GM19099 (cell line): ENCODE results near the gene DPP10.

ENCODE experiments used
- POLR2A ChIP-seq: IDR thresholded peaks from 3 replicates; pipeline ENCODE4 v1.6.1; 2011; ENCODE audit warnings: low read depth; ENCODE audit not compliant: insufficient read length; ENCODE audit errors: extremely low read depth

Gene DPP10

DNA sequence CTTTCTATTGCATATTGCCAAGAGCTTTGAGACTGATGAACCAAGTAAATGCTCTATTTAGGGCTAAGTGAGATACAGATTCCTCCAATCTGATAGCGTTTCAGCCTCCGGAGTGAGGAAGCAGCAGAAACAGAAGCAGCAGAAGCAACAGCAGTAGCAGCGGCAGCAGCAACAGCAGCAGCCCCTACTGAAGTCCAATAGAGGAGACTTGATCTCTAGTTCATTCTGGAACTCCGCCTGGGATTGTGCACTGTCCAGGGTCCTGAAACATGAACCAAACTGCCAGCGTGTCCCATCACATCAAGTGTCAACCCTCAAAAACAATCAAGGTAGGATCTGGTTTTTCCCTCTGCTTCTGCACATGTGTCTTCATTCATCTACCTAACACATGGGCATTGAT is at the start of gene DPP10:
TSS of gene DPP10 (plus strand) at position 132 of the 400 bp plus-strand sequence.
- TF ChIP-seq POLR2A: no peak

DNA sequence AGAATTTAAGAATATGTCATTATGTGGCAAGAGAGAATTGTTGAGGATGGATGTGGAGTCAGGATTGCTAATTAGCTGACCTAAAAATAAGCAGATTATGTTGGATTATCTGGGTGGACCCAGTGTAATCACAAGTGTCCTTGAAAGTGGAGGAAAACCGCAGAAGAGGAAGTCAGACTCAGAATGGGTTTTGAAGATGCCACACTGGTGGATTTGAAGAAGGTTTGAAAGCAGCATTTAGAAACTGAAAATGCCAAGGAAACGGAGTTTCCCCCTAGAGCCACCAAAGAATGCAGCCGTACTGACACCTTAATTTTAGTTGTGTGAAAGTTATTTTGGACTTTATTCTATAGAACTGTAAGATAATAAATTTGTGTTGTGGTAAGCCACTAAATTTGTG is 41.6 kb upstream of the DPP10 start:
- no peak for TF ChIP-seq POLR2A

DNA sequence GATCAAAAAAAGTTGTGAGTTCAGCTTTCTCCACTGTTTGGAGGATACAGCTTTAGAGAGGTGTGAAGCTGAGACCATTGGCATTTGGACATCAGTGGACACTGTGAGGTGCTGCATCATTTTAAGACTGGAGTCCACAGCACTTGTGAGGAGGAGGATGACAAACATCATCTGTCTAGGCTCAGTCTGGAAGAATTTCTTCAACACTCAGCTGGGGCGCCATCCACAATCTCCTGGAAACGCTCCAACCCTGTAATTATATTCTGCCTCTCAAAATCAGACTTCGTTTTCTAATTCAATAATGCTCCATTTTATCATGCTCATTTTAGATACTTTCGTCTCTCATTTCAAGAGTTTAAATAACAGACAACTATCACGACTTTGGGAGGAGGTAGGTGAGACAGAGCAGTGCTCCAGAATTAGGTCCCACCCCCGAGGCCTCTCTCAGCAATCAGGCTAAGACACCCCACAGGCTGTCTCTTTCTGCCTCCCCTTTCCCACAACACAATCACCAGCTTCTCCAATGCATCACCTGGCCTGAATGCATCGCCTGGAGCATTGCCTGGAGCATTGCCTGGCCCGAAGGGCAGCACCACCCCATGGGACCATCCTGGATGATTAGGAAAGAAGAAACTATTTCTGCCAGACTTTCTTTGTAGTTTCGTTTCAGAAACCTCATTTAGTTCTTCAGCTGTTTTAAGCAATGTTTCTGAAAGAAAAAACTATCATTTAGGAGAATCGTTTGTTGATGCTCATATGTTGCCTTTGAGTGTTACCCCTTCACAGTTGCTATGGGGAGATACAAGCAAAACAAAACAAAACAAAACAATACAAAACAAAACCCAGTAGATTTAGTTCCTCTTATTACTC is 37.0 kb upstream of the DPP10 start:
- TF ChIP-seq POLR2A: no peak

DNA sequence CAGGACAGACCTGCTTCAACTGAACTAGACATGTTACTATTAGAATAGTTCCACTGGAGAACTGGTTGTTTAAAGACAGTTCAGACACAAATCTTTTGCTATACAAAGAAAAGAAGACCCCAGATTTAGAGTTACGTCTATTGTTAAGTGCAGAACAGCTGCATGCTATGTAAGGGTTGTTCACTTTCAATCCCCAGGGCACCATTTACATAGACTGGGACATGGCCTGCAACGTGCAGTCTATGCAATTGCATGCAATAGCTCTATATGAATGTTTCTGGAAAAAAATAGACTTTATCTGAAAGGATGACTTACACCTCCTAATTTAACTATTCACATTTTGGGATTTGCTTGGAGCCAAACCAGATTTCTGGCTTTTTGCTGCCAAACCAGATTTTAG is 36.1 kb upstream of the DPP10 start:
- TF ChIP-seq POLR2A: no peak

DNA sequence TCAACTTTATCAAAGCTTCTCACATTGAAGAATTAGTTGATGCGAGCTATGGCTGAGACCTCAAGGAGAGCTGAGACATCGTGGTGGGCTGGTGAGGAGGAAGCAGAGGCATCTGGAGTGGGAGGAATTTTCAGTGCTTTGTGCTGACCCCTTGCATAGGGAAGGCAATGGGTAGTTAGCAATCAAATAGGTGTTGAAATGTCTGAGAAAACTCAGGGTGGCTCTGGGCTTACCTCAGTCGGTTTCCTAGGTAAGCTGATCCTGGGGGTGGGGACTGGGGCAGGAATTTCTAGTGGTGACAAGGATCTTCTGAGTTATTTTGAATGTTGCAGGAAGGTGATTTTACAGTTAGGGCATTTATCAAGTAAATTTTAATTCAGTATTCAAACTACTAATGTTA is 20.7 kb upstream of the DPP10 start:
- no peak for TF ChIP-seq POLR2A

DNA sequence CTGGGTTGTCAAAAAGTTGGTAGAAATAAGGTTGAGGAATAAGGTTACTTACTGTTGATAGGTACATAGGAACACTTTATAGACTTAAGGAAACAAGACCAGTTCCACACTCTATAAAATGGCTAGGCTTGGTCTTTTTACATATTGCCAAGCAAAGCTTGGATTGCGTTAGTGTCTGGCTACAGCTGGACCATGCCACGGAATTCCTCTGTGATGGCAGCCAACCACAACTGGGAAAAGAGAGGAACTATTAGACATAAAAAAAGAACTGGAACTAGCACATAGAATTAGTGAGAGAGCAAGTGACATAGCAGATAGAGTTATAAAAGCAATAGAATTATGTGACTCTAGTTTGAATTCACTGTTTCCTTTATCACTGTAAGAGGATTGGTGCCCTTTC is 17.7 kb upstream of the DPP10 start:
- TF ChIP-seq POLR2A: no peak

DNA sequence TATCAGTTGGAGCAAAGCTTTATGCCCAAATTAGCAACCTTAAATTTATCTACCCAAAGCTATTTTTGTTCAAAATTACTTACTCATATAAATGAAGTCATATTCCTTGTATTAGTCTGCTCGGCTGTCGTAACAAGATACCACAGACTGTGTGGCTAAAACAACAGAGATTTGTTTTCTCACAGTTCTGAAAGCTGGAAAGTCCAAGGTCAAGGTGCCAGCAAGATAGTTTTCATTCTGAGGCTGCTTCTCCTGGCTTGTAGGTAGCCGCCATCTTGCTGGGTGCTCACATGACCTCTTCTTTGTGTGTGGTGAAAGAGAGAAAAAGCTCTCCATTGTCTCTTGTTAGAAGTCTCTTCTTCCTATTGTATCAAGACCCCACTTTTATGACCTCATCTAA is 15.7 kb upstream of the DPP10 start:
- no peak for TF ChIP-seq POLR2A

DNA sequence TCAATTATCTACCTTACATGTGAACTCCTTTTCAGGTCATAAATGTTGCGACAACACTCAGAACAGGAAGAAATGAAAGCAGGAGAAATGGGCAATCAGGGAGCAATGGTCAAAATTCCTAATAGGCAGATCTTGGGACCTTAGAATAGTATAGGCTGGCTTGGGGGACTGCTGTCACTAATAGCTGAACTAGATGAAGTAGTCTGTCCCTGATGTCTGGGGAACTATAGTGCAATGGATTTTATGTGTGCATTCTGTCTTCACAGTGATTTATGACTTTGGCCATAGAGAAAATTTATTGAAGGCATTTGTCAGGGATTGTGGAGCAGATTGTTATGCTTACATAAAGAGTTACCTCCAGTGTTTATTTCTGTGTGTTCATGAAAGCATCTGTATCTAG is 6.1 kb upstream of the DPP10 start:
- no peak for TF ChIP-seq POLR2A

DNA sequence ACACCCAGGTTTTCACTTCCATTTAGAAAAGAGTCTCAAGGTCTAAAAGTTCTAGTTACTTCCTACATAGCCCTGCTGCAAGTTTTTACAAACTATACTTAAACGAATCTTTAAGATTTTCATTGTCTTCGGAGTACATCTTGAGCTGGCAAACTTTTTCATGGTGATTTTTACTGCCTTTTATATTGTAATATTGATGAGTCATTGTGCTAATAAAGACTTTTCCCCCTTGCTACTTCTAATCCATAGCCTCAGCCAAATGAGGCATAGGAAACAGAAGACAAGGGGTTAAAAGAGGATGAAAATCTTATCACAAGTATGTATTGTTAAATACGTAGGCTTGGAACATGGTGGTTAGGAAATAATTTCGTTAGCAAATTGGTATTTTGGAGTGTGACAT is 4.1 kb downstream of the DPP10 start:
- no peak for TF ChIP-seq POLR2A

DNA sequence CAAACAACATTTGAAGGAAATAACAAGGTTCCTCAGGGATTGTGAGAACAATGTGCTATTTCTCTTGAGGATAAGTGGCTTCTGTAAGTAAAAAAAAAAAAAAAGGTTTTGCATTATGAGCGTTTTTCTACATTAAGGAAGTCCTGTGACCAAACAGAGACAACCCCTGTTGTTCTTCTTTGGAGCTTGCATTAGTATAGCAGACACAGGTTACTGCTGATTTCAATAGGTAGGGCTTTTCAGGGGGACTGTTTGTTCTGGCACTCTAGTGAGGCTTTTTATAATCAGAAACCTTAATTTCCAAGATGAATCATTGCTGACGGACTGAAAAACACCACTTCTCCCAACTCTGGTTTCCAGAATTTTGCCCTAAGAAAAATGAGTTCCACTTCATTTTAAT is 8.2 kb downstream of the DPP10 start:
- no peak for TF ChIP-seq POLR2A

DNA sequence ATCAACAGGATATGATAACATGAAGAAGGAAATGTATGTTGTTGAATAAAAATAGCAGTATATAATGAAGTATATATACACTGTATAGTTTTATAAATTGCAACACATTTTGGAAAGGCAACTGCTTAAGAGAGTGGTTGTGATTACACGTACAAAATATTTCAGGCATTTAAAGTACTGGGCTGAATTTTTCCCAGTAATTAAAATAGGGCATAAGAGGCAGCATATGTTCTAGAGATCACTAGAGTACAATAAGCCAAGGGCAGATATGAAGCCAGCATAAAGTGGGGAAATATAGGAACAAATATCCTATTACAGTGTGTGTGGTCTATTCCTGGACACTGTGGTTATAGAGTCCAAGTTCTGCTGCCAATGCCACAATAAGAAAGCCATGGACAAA is 14.1 kb downstream of the DPP10 start:
- TF ChIP-seq POLR2A: no peak

DNA sequence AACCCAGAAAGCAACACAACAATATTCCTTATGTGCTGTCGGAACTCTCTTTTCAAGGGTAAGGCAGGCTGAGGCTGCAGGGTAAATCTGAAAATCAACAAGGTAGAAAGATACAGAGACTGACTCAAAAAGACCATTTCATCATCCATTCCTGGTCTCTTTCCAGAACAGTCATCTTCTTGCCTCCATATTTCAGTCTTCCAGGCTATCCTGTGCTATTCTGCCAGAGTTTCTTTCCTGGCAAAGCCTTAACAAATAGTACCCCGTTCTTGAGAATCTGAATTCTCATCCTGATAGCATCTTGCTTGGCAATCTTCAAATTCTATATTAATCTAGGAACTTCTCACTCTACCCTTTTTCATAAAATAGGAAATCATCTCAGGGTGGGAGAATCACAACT is 15.5 kb downstream of the DPP10 start:
- no peak for TF ChIP-seq POLR2A

DNA sequence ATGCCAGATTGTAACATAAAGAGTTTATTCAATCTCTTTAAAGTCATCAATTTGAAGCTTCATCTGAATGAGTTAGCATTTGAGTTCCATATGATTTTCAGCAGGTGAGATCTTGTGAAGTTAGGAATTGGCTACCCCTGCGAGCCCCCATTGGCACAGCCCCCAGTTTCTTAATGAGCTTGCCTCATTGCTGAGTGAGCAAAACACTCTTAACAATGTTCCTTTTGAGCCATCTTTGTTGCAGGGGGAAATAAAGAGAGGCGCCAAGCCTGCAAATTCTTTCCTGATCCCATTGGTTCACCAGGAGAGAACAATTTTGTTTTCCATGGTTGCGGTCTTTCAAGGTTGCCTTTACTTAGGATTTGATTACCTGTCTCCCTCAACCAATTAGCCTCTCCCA is 18.7 kb downstream of the DPP10 start:
- TF ChIP-seq POLR2A: no peak

DNA sequence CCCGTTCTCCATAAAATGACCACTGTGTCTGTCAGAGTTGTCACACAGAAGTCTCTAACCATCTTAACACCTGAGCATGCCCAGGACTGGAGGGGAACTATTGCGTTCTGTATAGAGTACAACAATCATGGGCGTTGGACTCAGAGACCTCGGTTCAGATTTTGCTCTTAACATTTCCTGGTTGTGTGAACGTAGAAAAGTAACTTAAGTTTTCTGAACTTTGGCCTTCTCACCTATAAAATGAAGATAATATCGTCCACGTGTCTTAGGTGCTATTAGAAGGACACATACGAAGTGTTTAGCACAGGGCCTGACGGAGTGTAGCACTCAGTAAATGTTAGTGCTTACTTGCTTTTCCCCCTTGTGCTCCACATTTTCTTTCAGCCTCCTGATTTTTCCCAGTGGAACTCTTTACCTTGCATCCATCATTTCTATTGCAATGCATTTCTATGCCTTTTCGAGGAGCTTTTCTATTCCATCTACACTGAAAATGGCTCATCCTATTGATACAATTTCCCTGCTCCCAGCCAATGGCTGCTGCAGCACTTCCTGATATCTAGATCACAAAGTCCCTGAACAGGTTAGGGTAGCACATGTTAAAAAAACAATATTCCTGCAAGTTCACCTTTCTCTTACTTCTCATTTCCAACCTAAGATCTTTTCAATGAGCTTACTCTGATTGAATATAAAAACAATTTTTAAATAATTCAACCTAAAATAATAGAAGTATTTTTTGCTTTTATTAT is 22.7 kb downstream of the DPP10 start:
- no peak for TF ChIP-seq POLR2A

DNA sequence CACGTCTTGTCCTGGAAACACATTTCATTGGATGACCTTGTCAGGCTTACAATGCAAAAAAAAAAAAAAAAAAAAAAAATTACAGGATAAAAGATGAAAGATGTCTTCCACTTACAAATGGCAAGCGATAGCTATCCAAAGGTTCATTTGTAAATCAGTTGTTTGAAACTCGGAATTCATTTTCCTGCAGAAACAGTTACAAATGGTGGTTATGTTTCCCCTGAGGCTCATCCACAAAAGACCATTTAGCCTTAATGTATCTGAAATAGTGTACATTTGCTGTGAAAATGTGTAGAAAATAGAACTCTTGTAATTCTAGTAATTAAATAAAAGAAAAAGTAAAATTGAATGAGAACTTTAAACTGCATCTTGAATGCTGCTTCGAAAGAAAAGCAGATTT is 25.9 kb downstream of the DPP10 start:
- TF ChIP-seq POLR2A: no peak

DNA sequence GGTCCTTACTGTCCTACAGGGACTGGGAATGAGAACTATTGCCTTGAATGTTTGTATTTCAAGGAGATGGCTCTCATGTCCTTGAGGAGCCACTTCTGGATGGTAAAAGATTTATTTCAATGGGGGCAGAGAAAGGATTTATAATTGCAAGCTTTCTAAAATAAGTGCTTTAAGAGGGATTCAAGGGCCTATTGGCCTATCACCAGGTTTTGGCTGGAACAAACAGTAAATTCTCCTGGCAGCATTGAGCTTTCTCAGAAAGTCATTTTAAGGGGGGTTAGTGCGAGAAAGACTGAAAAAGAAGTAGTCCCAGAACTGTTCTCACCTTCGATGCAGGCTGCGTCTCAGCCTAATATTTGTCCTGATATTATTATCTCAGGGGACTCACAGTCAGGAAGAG is 29.8 kb downstream of the DPP10 start:
- no peak for TF ChIP-seq POLR2A
